HG03064 (cell line): ENCODE results near the gene SDF4.
"Not testable (repeated sequence)": the region's sequence is repeated elsewhere in the genome, so short reads cannot be mapped to it uniquely, and the experiment has no call there.

Source experiments
- ATAC-seq: cut with Tn5 transposase; IDR thresholded peaks from one replicate; pipeline ENCODE4 v1.9.1; 2021; ENCODE audit warnings: low read depth; ENCODE audit not compliant: unreplicated experiment

SDF4 gene

GRCh38 chr1:1200876-1201810, 30.7 kb downstream of the SDF4 start:
- no peak for ATAC-seq

- ATAC-seq: no peak
These were observed 31.6 kb downstream of the SDF4 start for GRCh38 chr1:1199961-1200875.

GRCh38 chr1:1199141-1199960, 32.5 kb downstream of the SDF4 start:
- no peak for ATAC-seq

- no peak for ATAC-seq
These were observed 33.2 kb downstream of the SDF4 start for GRCh38 chr1:1198423-1199140.

- no peak for ATAC-seq
These were observed 34.0 kb downstream of the SDF4 start for GRCh38 chr1:1197551-1198422.

GRCh38 chr1:1197188-1197500, 34.7 kb downstream of the SDF4 start:
- no peak for ATAC-seq

- ATAC-seq: no peak
These were observed 35.2 kb downstream of the SDF4 start for GRCh38 chr1:1196431-1197187.

- not testable (repeated sequence) for ATAC-seq
These were observed 36.1 kb downstream of the SDF4 start for GRCh38 chr1:1195726-1196125.

- no peak for ATAC-seq
These were observed 37.1 kb downstream of the SDF4 start for GRCh38 chr1:1194723-1195122.

GRCh38 chr1:1191734-1192133, 40.1 kb downstream of the SDF4 start:
- no peak for ATAC-seq

- ATAC-seq: no peak
These were observed 42.7 kb downstream of the SDF4 start for GRCh38 chr1:1189111-1189510.

GRCh38 chr1:1187938-1188337, 43.9 kb downstream of the SDF4 start:
- no peak for ATAC-seq

- no peak for ATAC-seq
These were observed 46.6 kb downstream of the SDF4 start for GRCh38 chr1:1185101-1185765.

GRCh38 chr1:1183833-1184775, 47.7 kb downstream of the SDF4 start:
- ATAC-seq: no peak

GRCh38 chr1:1183221-1183747, 48.5 kb downstream of the SDF4 start:
- ATAC-seq: no peak

- no peak for ATAC-seq
These were observed 49.1 kb downstream of the SDF4 start for GRCh38 chr1:1182491-1183220.
